ENCODE measurements around the gene ZNF722.
"Not testable (repeated sequence)": the region's sequence is repeated elsewhere in the genome, so short reads cannot be mapped to it uniquely, and the experiment has no call there.

ZNF722 gene

GRCh38 chr7:63998549-63998948 is at the start of gene ZNF722:
Gene ZNF722 (plus strand): TSS chr7:63998849. CDS start chr7:63998962, 113 bp downstream.
- Histone ChIP-seq H3K4me1 (ENCODE audit: control insufficient read depth, low read depth, low read length) (no peaks in the 10 kb centered on the region), H3K9ac (ENCODE audit: low read length) (no peak within 1 kb of the TSS), H3K4me3 (ENCODE audit: low read length) (no peak within 1 kb of the TSS), H3K27ac (ENCODE audit: low read length) (no peak within 1 kb of the TSS), H3K9me3 (ENCODE audit: control insufficient read depth, low read depth, low read length) (peaks cover 61% of the 10 kb centered on the region), H3K27me3 (ENCODE audit: control insufficient read depth, insufficient read depth, low read length) (no peaks in the 10 kb centered on the region), H3K36me3 (ENCODE audit: control insufficient read depth, low read depth, low read length) (no peaks in the 10 kb centered on the region)

GRCh38 chr7:63953181-63953580 is 45.5 kb upstream of the ZNF722 start:
- no peak overlapping the region for H3K27ac ChIP-seq (ENCODE audit: low read length)
- no peak overlapping the region for H3K4me3 ChIP-seq (ENCODE audit: low read length)
- H3K4me1 ChIP-seq (ENCODE audit: control insufficient read depth, low read depth, low read length) = no peaks in the 10 kb centered on the region
- H3K9ac ChIP-seq (ENCODE audit: low read length) = no peak overlapping the region
- no peaks in the 10 kb centered on the region for H3K27me3 ChIP-seq (ENCODE audit: control insufficient read depth, insufficient read depth, low read length)
- H3K36me3 ChIP-seq (ENCODE audit: control insufficient read depth, low read depth, low read length) = no peaks in the 10 kb centered on the region
- H3K9me3 ChIP-seq (ENCODE audit: control insufficient read depth, low read depth, low read length) = peaks cover 57% of the 10 kb centered on the region

GRCh38 chr7:63968629-63969028 is 30.0 kb upstream of the ZNF722 start:
- no peaks in the 10 kb centered on the region for H3K4me1 ChIP-seq (ENCODE audit: control insufficient read depth, low read depth, low read length)
- H3K9ac ChIP-seq (ENCODE audit: low read length) = no peak overlapping the region
- no peak overlapping the region for H3K27ac ChIP-seq (ENCODE audit: low read length)
- no peaks in the 10 kb centered on the region for H3K27me3 ChIP-seq (ENCODE audit: control insufficient read depth, insufficient read depth, low read length)
- no peaks in the 10 kb centered on the region for H3K36me3 ChIP-seq (ENCODE audit: control insufficient read depth, low read depth, low read length)
- H3K9me3 ChIP-seq (ENCODE audit: control insufficient read depth, low read depth, low read length) = peaks cover 83% of the 10 kb centered on the region
- no peak overlapping the region for H3K4me3 ChIP-seq (ENCODE audit: low read length)

- H3K4me1 ChIP-seq (ENCODE audit: control insufficient read depth, low read depth, low read length); H3K27ac ChIP-seq (ENCODE audit: low read length); H3K27me3 ChIP-seq (ENCODE audit: control insufficient read depth, insufficient read depth, low read length); H3K4me3 ChIP-seq (ENCODE audit: low read length); H3K9ac ChIP-seq (ENCODE audit: low read length); H3K36me3 ChIP-seq (ENCODE audit: control insufficient read depth, low read depth, low read length): not testable (repeated sequence)
- H3K9me3 ChIP-seq (ENCODE audit: control insufficient read depth, low read depth, low read length) = peaks cover 60% of the 10 kb centered on the region
These were observed 16.8 kb downstream of the ZNF722 start for GRCh38 chr7:64015496-64015895.

- no peak overlapping the region for H3K4me3 ChIP-seq (ENCODE audit: low read length)
- H3K27me3 ChIP-seq (ENCODE audit: control insufficient read depth, insufficient read depth, low read length) = no peaks in the 10 kb centered on the region
- H3K4me1 ChIP-seq (ENCODE audit: control insufficient read depth, low read depth, low read length) = no peaks in the 10 kb centered on the region
- no peak overlapping the region for H3K27ac ChIP-seq (ENCODE audit: low read length)
- no peak overlapping the region for H3K9ac ChIP-seq (ENCODE audit: low read length)
- H3K9me3 ChIP-seq (ENCODE audit: control insufficient read depth, low read depth, low read length) = peaks cover 73% of the 10 kb centered on the region
- no peaks in the 10 kb centered on the region for H3K36me3 ChIP-seq (ENCODE audit: control insufficient read depth, low read depth, low read length)
These were observed 36.7 kb downstream of the ZNF722 start for GRCh38 chr7:64035388-64035787.

- Histone ChIP-seq H3K9me3 (ENCODE audit: control insufficient read depth, low read depth, low read length) (peaks cover 71% of the 10 kb centered on the region), H3K27me3 (ENCODE audit: control insufficient read depth, insufficient read depth, low read length) (no peaks in the 10 kb centered on the region), H3K9ac (ENCODE audit: low read length) (no peak overlapping the region), H3K36me3 (ENCODE audit: control insufficient read depth, low read depth, low read length) (no peaks in the 10 kb centered on the region), H3K4me3 (ENCODE audit: low read length) (no peak overlapping the region), H3K4me1 (ENCODE audit: control insufficient read depth, low read depth, low read length) (no peaks in the 10 kb centered on the region), H3K27ac (ENCODE audit: low read length) (no peak overlapping the region)
These were observed 38.4 kb downstream of the ZNF722 start for GRCh38 chr7:64037095-64037494.

- Histone ChIP-seq H3K4me1 (ENCODE audit: control insufficient read depth, low read depth, low read length) (no peaks in the 10 kb centered on the region), H3K36me3 (ENCODE audit: control insufficient read depth, low read depth, low read length) (no peaks in the 10 kb centered on the region), H3K27ac (ENCODE audit: low read length) (no peak within 1 kb of the TSS), H3K9ac (ENCODE audit: low read length) (no peak within 1 kb of the TSS), H3K4me3 (ENCODE audit: low read length) (no peak within 1 kb of the TSS), H3K27me3 (ENCODE audit: control insufficient read depth, insufficient read depth, low read length) (no peaks in the 10 kb centered on the region), H3K9me3 (ENCODE audit: control insufficient read depth, low read depth, low read length) (peaks cover 58% of the 10 kb centered on the region)
These were observed 46.8 kb downstream of the ZNF722 start, which contains the start of gene ZNF727 for GRCh38 chr7:64045301-64046040. Gene ZNF727 (plus strand): TSS chr7:64045434. CDS start chr7:64045622, 188 bp downstream.

GRCh38 chr7:64046041-64046389 is 47.4 kb downstream of the ZNF722 start:
- Histone ChIP-seq H3K36me3 (ENCODE audit: control insufficient read depth, low read depth, low read length) (no peaks in the 10 kb centered on the region), H3K9me3 (ENCODE audit: control insufficient read depth, low read depth, low read length) (peaks cover 56% of the 10 kb centered on the region), H3K4me3 (ENCODE audit: low read length) (no peak overlapping the region), H3K27me3 (ENCODE audit: control insufficient read depth, insufficient read depth, low read length) (no peaks in the 10 kb centered on the region), H3K27ac (ENCODE audit: low read length) (no peak overlapping the region), H3K9ac (ENCODE audit: low read length) (no peak overlapping the region), H3K4me1 (ENCODE audit: control insufficient read depth, low read depth, low read length) (no peaks in the 10 kb centered on the region)

Measured in iPS-18a (cell line).